ENCODE measurements around the gene FFAR3. TPM values are rescaled to one million over a fixed set of nuclear protein-coding genes. Genes with fewer than 3 reads are reported as not detected.

Gene FFAR3
- total RNA-seq, 4 donors from 2014 or later = 0.44 to 4.3 (median 2.2) TPM

- no peak for TF ChIP-seq CTCF (IDR thresholded peaks at IDR 0.05; ENCODE audit: low read depth)
Observed at GRCh38 chr19:35397064-35397463, 38.8 kb downstream of the FFAR3 start.

GRCh38 chr19:35398570-35398969 is 40.3 kb downstream of the FFAR3 start:
- TF ChIP-seq CTCF (IDR thresholded peaks at IDR 0.05; ENCODE audit: low read depth) = no peak

GRCh38 chr19:35399231-35399630 is 41.0 kb downstream of the FFAR3 start:
- TF ChIP-seq CTCF (IDR thresholded peaks at IDR 0.05; ENCODE audit: low read depth) = no peak

- no peak for TF ChIP-seq CTCF (IDR thresholded peaks at IDR 0.05; ENCODE audit: low read depth)
Observed at GRCh38 chr19:35399948-35400772, 41.9 kb downstream of the FFAR3 start.

GRCh38 chr19:35400773-35401100 is 42.5 kb downstream of the FFAR3 start:
- no peak for TF ChIP-seq CTCF (IDR thresholded peaks at IDR 0.05; ENCODE audit: low read depth)

GRCh38 chr19:35403116-35403760 is 45.0 kb downstream of the FFAR3 start:
- no peak for TF ChIP-seq CTCF (IDR thresholded peaks at IDR 0.05; ENCODE audit: low read depth)

- TF ChIP-seq CTCF (IDR thresholded peaks at IDR 0.05; ENCODE audit: low read depth) = no peak
Observed at GRCh38 chr19:35404879-35405622, 46.8 kb downstream of the FFAR3 start.

Measured in subcutaneous adipose tissue (tissue), 4 donors.